Measurements from ENCODE around the gene MRPL21. TPM values are rescaled to one million over a fixed set of nuclear protein-coding genes. Genes with fewer than 3 reads are reported as not detected.

The MRPL21 gene
- total RNA-seq, 2 donors from 2014 or later = 41.1 to 76.9 TPM

DNA sequence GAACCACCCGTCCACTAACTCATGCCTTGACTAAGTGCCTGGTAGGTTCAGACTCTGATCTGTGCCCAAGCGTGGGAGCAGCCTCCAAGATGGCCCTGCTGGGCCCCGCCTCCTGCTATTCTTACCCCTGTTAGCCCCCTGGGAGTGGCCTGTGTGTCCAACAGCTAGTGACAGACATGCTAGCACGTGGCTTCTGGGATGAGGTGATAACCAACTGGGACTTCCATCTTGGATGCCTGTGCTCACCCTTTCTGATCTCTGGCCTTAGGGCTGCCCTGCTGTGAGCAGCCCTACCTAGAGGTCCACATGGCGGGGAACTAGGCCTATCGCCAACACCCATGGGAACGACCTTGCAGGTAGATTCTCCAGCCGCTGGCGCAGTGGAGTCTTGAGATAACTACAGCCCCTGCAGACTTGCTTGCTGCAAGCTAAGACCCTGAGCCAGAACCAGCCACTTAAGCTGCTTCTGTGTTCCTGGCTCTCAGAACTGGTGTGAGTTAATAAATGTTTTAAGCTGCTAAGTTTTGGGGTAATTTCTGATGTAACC lies 2.7 kb downstream of the MRPL21 start:
- 78% methylated on average over 9 of the region's 9 CpGs for WGBS
- Histone ChIP-seq H3K4me1 (replicated peaks) (no peaks in the 10 kb centered on the region), H3K27me3 (replicated peaks; ENCODE audit: insufficient read depth) (no peaks in the 10 kb centered on the region), H3K36me3 (peaks cover 0 to 18% of the 10 kb centered on the region in 2 donors), H3K4me3 (no peak overlapping the region), H3K9me3 (no peaks in the 10 kb centered on the region), H3K27ac (no peak overlapping the region)
- no peak for DNase-seq (ENCODE audit: low spot score)
- intact Hi-C loops (cut with DNase I) = loop anchor here (5.0 kb wide), 1 partner anchor 186 kb away; no protein-coding TSS in a partner anchor
- no peak for TF ChIP-seq POLR2A (IDR thresholded peaks at IDR 0.05)

DNA sequence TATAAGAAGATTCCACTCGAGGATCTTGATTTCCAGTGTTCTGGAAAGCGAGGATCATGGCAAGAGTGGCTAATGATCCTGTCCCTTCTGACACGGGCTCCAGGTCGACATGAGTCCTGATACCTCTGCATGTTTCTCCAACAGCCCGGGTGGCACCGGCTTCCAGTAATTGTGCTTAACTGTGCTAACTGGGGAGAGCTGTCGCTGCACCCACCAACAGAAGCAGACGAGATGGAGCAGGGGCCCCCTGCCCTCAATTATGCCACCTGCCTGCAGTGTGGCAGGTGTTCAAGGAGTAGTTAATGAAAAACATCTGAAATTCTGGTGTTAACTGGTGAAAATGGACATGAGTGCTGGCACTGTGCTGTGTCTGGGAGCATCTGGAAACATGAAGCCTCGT lies 6.2 kb downstream of the MRPL21 start:
- TF ChIP-seq POLR2A (IDR thresholded peaks at IDR 0.05) (no peak), POLR2AphosphoS5 (IDR thresholded peaks at IDR 0.05) (no peak)
- TF ChIP-seq, protein P1, sequence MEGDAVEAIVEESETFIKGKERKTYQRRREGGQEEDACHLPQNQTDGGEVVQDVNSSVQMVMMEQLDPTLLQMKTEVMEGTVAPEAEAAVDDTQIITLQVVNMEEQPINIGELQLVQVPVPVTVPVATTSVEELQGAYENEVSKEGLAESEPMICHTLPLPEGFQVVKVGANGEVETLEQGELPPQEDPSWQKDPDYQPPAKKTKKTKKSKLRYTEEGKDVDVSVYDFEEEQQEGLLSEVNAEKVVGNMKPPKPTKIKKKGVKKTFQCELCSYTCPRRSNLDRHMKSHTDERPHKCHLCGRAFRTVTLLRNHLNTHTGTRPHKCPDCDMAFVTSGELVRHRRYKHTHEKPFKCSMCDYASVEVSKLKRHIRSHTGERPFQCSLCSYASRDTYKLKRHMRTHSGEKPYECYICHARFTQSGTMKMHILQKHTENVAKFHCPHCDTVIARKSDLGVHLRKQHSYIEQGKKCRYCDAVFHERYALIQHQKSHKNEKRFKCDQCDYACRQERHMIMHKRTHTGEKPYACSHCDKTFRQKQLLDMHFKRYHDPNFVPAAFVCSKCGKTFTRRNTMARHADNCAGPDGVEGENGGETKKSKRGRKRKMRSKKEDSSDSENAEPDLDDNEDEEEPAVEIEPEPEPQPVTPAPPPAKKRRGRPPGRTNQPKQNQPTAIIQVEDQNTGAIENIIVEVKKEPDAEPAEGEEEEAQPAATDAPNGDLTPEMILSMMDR (IDR thresholded peaks at IDR 0.05) = no peak
- Histone ChIP-seq H3K4me1 (replicated peaks) (no peaks in the 10 kb centered on the region), H3K36me3 (peaks cover 0 to 22% of the 10 kb centered on the region in 2 donors), H3K27me3 (replicated peaks; ENCODE audit: insufficient read depth) (no peaks in the 10 kb centered on the region), H3K4me3 (no peak overlapping the region), H3K9me3 (no peaks in the 10 kb centered on the region), H3K27ac (no peak overlapping the region)
- intact Hi-C loops (cut with DNase I) = no loop called here
- WGBS = 91% methylated on average over 9 of the region's 9 CpGs
- DNase-seq (ENCODE audit: low spot score) = no peak

DNA sequence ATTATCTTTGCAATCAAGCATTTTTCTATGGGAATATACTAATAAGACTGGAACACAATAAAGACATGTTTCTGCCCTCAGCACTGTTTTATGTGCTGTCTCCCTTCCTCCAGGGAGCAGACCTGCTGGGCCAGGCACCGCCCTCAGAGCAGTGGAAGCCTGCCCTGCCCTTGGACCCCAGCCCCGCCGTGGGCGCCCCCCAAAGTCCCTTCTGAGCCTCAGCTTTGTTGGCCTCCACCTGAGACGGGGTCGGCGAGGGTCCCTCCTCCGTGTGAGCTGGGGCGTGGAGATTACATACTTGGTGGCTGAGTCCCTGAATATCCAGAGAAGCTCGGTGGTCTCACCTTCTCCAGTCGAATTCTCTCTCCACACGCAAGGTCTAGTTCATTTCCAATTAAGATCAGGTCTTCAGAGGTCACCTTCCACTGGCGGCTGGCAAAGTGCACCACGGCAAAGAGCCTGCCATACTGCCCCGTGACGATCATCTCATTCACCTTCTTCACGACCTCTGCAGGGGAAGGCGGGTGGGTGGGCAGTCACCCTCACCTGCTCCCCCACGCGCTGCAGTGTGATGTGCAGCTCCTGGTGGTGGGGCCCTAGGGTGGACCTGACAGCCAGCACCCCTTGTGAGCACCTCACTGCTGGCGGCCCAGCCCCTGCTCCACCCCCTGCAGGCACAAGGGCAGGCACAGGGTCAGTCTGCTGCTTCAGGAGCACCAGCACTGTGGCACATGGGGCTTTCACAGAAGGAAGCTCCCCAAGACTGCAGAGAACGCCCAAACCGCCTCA lies 7.3 kb downstream of the MRPL21 start:
- H3K9me3 ChIP-seq = no peaks in the 10 kb centered on the region
- no peak overlapping the region for H3K27ac ChIP-seq
- intact Hi-C loops (cut with DNase I) = no loop called here
- H3K27me3 ChIP-seq (replicated peaks; ENCODE audit: insufficient read depth) = no peaks in the 10 kb centered on the region
- TF ChIP-seq POLR2AphosphoS5 (IDR thresholded peaks at IDR 0.05) (no peak), POLR2A (IDR thresholded peaks at IDR 0.05) (no peak)
- TF ChIP-seq, protein P1 (IDR thresholded peaks at IDR 0.05) = no peak
- H3K4me1 ChIP-seq (replicated peaks) = peaks cover 6% of the 10 kb centered on the region
- no peak for DNase-seq (ENCODE audit: low spot score)
- H3K4me3 ChIP-seq = no peak overlapping the region
- WGBS = 91% methylated on average over 23 of the region's 23 CpGs
- peaks cover 0 to 22% of the 10 kb centered on the region in 2 donors for H3K36me3 ChIP-seq

DNA sequence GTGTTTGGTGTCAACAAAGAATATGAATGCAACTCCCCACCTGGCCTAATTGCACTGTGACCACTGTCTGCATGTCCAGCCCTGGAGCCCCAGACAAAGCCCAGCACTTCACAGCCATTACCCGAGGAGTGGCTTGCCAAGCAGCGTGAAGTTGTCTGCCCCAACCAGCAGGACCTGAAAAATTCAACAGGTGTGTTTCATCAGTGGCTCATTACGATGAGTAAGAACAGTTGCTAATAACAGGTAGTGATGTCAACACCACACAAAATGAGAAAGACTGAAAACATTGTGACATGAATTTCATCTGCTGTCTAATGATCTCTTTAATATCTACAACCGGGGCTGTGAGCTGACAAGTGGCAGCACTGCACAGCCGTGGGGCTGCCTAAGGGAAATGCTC lies 10.3 kb downstream of the MRPL21 start:
- no peaks in the 10 kb centered on the region for H3K9me3 ChIP-seq
- H3K4me1 ChIP-seq (replicated peaks) = peaks cover 16% of the 10 kb centered on the region
- H3K27ac ChIP-seq = no peak overlapping the region
- no peak overlapping the region for H3K4me3 ChIP-seq
- intact Hi-C loops (cut with DNase I) = no loop called here
- 86% methylated on average over 5 of the region's 5 CpGs for WGBS
- peaks cover 0 to 22% of the 10 kb centered on the region in 2 donors for H3K36me3 ChIP-seq
- no peak for DNase-seq (ENCODE audit: low spot score)
- H3K27me3 ChIP-seq (replicated peaks; ENCODE audit: insufficient read depth) = no peaks in the 10 kb centered on the region
- no peak for TF ChIP-seq POLR2A (IDR thresholded peaks at IDR 0.05)
- TF ChIP-seq, protein P1 (IDR thresholded peaks at IDR 0.05) = no peak
- no peak for TF ChIP-seq POLR2AphosphoS5 (IDR thresholded peaks at IDR 0.05)

DNA sequence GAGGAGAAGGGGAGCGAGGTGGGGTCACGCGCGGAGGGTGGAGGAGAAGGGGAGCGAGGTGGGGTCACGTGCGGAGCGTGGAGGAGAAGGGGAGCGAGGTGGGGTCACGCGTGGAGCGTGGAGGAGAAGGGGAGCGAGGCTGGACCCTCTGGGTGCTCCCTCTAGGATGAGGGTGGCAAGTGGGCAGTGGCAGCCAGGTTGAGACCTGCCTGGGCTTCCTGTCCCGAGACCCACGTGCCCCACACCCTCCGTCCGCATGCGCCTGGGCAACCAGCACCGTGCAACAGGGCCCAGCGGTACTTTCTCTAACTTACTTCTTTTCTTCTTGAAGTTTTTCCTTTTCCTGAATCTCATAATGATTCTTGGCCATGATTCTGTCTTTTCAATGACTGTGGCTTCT lies 11.1 kb downstream of the MRPL21 start:
- H3K4me1 ChIP-seq (replicated peaks) = peaks cover 16% of the 10 kb centered on the region
- no peak for DNase-seq (ENCODE audit: low spot score)
- peaks cover 0 to 17% of the 10 kb centered on the region in 2 donors for H3K36me3 ChIP-seq
- peak overlapping the region in 1 of 2 donors; percentile 31 for H3K27ac ChIP-seq
- WGBS = 92% methylated on average over 20 of the region's 20 CpGs
- no peak overlapping the region for H3K4me3 ChIP-seq
- H3K9me3 ChIP-seq = no peaks in the 10 kb centered on the region
- intact Hi-C loops (cut with DNase I) = no loop called here
- TF ChIP-seq POLR2A (IDR thresholded peaks at IDR 0.05) = no peak
- TF ChIP-seq POLR2AphosphoS5 (IDR thresholded peaks at IDR 0.05) = no peak
- TF ChIP-seq, protein P1 (IDR thresholded peaks at IDR 0.05) = no peak
- no peaks in the 10 kb centered on the region for H3K27me3 ChIP-seq (replicated peaks; ENCODE audit: insufficient read depth)

Data from prostate gland (tissue), 2 donors.